GM18505 (cell line): ENCODE measurements around the gene TAGAP.
"Not testable (repeated sequence)": the region's sequence is repeated elsewhere in the genome, so short reads cannot be mapped to it uniquely, and the experiment has no call there.

Experiments
- ATAC-seq: cut with Tn5 transposase; IDR thresholded peaks from one replicate; pipeline ENCODE4 v1.9.1; 2021; ENCODE audit not compliant: unreplicated experiment
- POLR2A ChIP-seq: IDR thresholded peaks from 4 replicates; pipeline ENCODE4 v1.6.1; 2011; ENCODE audit warnings: borderline replicate concordance; ENCODE audit not compliant: insufficient read depth, insufficient read length; ENCODE audit errors: extremely low read depth

Gene TAGAP

GRCh38 chr6:159002432-159003155 lies 42.2 kb downstream of the TAGAP start:
- ATAC-seq = no peak
- TF ChIP-seq POLR2A = no peak

- TF ChIP-seq POLR2A = peak; percentile 93
- peak; percentile 91 for ATAC-seq
Observed at GRCh38 chr6:158999666-159000403, 45.0 kb downstream of the TAGAP start, which contains the start of gene RSPH3. RSPH3 (minus strand) TSS chr6:159000202; CDS start chr6:158999550, 652 bp downstream.

- TF ChIP-seq POLR2A = no peak
- ATAC-seq = peak; percentile 39
Observed at GRCh38 chr6:158999154-158999665, 45.6 kb downstream of the TAGAP start.

GRCh38 chr6:158996856-158997255 lies 47.9 kb downstream of the TAGAP start:
- no peak for ATAC-seq
- no peak for TF ChIP-seq POLR2A

GRCh38 chr6:158993639-158994038 lies 51.2 kb downstream of the TAGAP start:
- TF ChIP-seq POLR2A = no peak
- ATAC-seq = no peak

- no peak for ATAC-seq
- no peak for TF ChIP-seq POLR2A
Observed at GRCh38 chr6:158991017-158991723, 53.6 kb downstream of the TAGAP start.

- ATAC-seq = not testable (repeated sequence)
Observed at GRCh38 chr6:158989711-158990110, 55.1 kb downstream of the TAGAP start.

GRCh38 chr6:158988477-158988876 lies 56.3 kb downstream of the TAGAP start:
- TF ChIP-seq POLR2A = no peak
- ATAC-seq = no peak

GRCh38 chr6:158987657-158988056 lies 57.1 kb downstream of the TAGAP start:
- ATAC-seq = no peak
- no peak for TF ChIP-seq POLR2A
